Measurements from ENCODE around the gene PID1. TPM values are rescaled to one million over a fixed set of nuclear protein-coding genes. Genes with fewer than 3 reads are reported as not detected.

PID1 gene
- total RNA-seq, 2 experiments from 2014 or later, result not detected

DNA sequence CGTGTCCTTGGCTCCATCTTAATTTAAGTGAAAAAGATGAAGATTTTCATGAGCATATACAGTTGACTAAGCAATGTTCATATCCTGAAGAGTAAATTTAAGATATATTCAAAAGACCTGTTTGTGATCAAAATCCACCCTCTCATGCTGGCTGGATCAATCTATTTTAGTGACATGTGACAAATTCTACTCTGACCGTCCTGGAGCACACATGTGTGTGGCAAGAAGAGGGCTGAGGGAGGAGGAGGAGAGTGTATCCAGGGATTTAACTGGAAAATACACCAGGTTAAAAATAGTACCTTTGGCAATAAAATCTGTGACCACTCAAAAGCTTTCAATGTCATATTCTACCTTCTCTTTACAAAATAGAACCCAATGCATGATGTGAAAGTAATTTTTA lies 228.7 kb downstream of the PID1 start:
- ATAC-seq (no peak), DNase-seq (no peak)
- H3K4me1 Mint-ChIP-seq, result no peaks in the 10 kb centered on the region
- no peaks in the 10 kb centered on the region for H3K36me3 Mint-ChIP-seq
- CTCF ChIA-PET, result no interaction called here
- H3K9me3 Mint-ChIP-seq (ENCODE audit: low read depth), result no peaks in the 10 kb centered on the region
- no peak overlapping the region for H3K4me3 Mint-ChIP-seq
- H3K27ac Mint-ChIP-seq, result no peak overlapping the region
- no peaks in the 10 kb centered on the region for H3K27me3 Mint-ChIP-seq

DNA sequence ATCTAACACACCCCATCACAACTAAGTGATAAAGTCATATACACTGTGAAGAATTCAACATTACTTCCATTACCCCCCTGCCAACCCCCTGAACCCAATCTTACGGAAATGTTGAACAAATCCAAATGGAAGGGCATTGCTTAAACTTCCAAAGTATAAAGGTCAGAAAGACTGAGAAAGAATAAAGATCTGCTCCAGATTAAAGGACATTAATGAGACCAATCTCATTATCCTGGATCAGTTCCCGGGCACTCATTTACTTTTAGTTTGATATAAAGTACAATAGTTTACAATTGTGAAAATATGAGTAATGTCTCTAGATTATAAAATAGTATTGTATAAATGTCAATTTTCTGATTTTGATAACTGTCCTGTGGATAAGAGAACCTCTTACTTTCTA lies 229.4 kb downstream of the PID1 start:
- H3K36me3 Mint-ChIP-seq, result no peaks in the 10 kb centered on the region
- no peak for ATAC-seq
- no peaks in the 10 kb centered on the region for H3K9me3 Mint-ChIP-seq (ENCODE audit: low read depth)
- no peaks in the 10 kb centered on the region for H3K27me3 Mint-ChIP-seq
- DNase-seq, result no peak
- H3K27ac Mint-ChIP-seq, result no peak overlapping the region
- H3K4me1 Mint-ChIP-seq, result no peaks in the 10 kb centered on the region
- no peak overlapping the region for H3K4me3 Mint-ChIP-seq
- CTCF ChIA-PET, result no interaction called here

DNA sequence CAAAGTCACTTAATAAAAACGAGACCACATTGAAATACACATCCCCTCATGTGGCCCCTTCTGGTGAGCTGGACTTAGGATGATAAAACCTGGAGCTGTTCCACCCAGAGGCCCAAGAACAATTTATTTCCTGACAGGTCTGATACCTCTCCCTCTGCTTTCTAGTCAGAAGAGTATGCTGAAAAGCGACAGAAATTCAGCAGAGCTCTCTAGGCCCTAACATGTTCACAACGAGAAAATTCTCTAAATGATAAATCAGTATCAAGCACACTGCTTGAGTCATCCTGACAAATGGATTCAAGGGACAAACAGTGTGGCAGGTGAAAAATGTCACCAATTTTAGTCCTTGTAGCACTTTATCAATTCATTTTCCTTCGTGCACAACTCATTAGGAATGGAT lies 233.5 kb downstream of the PID1 start:
- H3K36me3 Mint-ChIP-seq, result no peaks in the 10 kb centered on the region
- H3K27ac Mint-ChIP-seq, result no peak overlapping the region
- no peaks in the 10 kb centered on the region for H3K9me3 Mint-ChIP-seq (ENCODE audit: low read depth)
- H3K27me3 Mint-ChIP-seq, result no peaks in the 10 kb centered on the region
- no peaks in the 10 kb centered on the region for H3K4me1 Mint-ChIP-seq
- CTCF ChIA-PET, result no interaction called here
- ATAC-seq (no peak), DNase-seq (no peak)
- no peak overlapping the region for H3K4me3 Mint-ChIP-seq

DNA sequence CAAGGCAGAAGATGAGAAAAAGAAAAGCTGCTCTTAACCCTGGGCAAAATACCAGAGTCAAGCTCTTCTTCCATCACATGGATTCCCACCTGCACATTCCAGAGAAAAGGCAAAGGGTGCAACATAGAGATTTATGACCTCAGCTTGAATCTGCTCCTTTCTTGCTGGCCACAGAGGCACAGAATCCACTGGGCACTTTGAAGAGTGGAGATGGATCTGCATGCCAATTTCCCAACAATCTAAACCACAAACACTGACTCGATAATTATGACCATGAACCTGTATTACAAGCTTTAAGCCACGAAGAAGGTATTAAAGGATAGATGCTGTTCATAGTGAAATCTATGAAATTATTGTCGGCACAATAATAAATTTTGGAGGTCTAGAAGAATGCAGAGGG lies 237.3 kb downstream of the PID1 start:
- no peak for DNase-seq
- Mint-ChIP-seq H3K27me3 (no peaks in the 10 kb centered on the region), H3K4me1 (no peaks in the 10 kb centered on the region), H3K27ac (no peak overlapping the region), H3K4me3 (no peak overlapping the region), H3K9me3 (ENCODE audit: low read depth) (peaks cover 3% of the 10 kb centered on the region), H3K36me3 (no peaks in the 10 kb centered on the region)
- ATAC-seq, result no peak
- CTCF ChIA-PET, result no interaction called here

DNA sequence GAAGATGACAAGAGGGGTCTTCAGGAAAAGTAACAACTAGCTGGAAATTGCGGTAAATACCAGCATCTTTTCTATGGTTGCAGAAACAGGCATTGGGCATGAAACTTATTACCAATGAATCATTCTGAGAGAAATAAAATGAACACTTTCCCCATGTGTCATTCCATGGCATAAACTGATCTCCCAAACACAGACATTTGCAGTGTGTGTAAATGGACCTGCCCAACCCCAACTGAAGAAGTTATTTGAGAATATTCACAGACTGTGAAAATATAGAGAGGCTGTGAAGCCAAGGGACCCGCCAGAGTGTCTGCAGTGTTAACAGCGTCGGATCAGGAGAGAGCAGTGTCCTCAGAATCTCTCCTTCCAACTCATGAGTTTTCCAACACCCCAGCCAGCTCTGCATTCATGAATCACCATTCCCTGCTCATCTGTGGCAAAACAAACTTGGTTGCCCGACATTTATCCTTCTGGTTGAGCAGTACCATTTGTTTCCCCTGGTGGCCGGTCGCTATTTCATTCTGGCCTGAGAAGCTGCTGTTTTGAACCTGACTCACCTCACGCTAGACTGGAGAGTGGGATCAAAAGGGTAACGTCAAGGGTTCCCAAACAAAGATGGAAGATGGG lies 238.4 kb downstream of the PID1 start:
- H3K27ac Mint-ChIP-seq, result no peak overlapping the region
- H3K36me3 Mint-ChIP-seq, result no peaks in the 10 kb centered on the region
- ATAC-seq, result no peak
- H3K4me1 Mint-ChIP-seq, result no peaks in the 10 kb centered on the region
- CTCF ChIA-PET, result no interaction called here
- H3K4me3 Mint-ChIP-seq, result no peak overlapping the region
- no peak for DNase-seq
- no peaks in the 10 kb centered on the region for H3K27me3 Mint-ChIP-seq
- H3K9me3 Mint-ChIP-seq (ENCODE audit: low read depth), result peaks cover 3% of the 10 kb centered on the region

DNA sequence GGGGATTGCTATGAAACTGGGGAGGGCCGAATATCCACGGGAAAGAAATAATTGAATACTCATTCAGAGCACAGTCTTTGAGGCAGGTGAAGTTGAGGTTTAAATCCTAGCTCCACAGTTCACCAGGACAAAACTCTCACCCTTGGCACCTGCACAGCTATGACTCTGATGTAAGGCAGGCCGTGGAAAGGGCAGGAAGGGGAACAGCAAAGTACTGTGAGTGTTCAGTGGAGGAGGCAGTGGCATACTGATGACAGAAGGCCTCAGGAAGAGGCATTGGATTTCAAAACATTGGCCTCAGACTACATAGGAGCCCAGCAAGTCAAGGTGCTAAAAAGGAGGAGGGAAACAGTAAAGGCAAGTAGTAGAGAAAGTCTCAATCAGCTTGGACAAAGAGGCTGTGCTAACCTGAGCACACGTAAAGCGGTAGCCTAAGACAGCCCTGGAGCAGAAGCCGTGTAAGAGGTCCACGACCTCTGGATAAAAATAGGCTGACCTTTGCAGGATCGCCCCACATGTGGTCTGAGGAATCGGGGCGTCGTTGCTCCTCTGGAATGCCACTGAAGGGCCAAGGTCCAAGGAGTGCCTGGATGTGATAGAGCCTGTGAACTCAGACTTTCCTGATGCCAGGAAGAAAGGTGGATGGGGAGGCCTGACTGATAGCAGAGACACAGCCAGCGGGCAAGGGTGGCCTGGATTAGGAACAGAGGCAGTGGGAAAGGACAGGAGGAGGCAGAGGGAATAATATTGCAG lies 243.6 kb downstream of the PID1 start:
- ATAC-seq, result no peak
- Mint-ChIP-seq H3K4me1 (no peaks in the 10 kb centered on the region), H3K27ac (no peak overlapping the region), H3K27me3 (no peaks in the 10 kb centered on the region), H3K4me3 (no peak overlapping the region), H3K36me3 (no peaks in the 10 kb centered on the region), H3K9me3 (ENCODE audit: low read depth) (peaks cover 7% of the 10 kb centered on the region)
- no peak for DNase-seq
- CTCF ChIA-PET, result no interaction called here

DNA sequence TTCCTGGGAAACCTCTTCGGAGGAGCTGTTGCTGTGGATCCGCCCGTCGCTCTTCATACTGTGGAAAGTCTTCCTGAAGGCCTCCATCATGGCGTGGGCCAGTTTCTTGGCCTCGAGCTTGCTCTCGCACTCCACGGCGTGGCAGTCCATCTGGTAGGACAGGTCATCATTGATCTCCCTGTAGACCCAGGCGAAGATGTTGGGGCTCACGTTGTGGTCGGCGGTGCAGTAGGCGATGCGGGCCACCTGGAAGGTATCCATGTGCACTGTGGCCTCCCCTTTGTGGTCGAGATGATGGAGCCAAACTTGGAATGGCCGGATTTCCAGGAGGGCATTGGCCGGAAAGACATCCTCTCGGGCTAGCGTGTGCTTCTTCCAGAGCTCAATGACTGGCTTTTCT lies 245.4 kb downstream of the PID1 start:
- Mint-ChIP-seq H3K4me3 (no peak overlapping the region), H3K4me1 (no peaks in the 10 kb centered on the region), H3K27ac (no peak overlapping the region), H3K9me3 (ENCODE audit: low read depth) (peaks cover 7% of the 10 kb centered on the region), H3K27me3 (no peaks in the 10 kb centered on the region), H3K36me3 (no peaks in the 10 kb centered on the region)
- CTCF ChIA-PET, result no interaction called here
- ATAC-seq (no peak), DNase-seq (no peak)

DNA sequence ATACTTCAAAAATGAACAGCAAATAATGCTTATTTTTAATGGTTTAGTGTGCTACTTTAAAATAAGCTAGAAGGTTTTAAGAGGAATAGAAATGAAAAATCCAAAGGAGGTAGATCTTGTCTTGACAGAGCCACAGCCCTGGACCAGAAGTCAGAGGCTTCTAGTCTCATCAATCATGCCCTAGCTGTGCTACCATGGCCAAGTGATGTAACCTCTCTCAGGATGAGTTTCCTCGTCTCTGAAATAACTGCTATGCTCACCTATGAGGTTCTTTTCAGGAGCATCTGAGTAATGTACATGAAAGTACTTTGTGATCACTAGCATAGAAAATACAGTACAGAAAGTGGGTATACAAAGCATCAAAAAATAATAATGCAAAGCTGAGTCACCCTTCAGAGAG lies 248.4 kb downstream of the PID1 start:
- ATAC-seq (no peak), DNase-seq (no peak)
- CTCF ChIA-PET, result no interaction called here
- Mint-ChIP-seq H3K27ac (no peak overlapping the region), H3K36me3 (no peaks in the 10 kb centered on the region), H3K9me3 (ENCODE audit: low read depth) (peaks cover 3% of the 10 kb centered on the region), H3K4me3 (no peak overlapping the region), H3K27me3 (no peaks in the 10 kb centered on the region), H3K4me1 (no peaks in the 10 kb centered on the region)

DNA sequence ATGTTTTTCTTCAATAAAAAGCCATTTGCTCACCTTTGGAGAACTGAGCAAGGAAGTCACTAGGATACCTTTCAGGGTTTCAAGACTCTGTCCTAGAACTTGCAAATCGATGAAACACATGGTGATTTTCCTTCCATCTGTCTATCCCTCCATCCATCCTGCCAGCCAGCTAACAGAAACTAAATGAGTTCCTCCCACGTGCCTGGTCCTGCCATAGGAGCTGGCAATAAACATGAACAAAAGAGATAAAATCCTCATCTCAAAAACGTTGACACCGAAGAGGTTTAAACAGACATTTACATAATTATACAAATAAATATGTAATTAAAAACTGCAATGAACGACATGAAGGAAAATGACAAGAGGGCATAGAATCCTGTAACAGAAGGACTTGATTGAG lies 249.0 kb downstream of the PID1 start:
- CTCF ChIA-PET, result no interaction called here
- Mint-ChIP-seq H3K9me3 (ENCODE audit: low read depth) (no peaks in the 10 kb centered on the region), H3K4me3 (no peak overlapping the region), H3K36me3 (no peaks in the 10 kb centered on the region), H3K27me3 (no peaks in the 10 kb centered on the region), H3K27ac (no peak overlapping the region), H3K4me1 (no peaks in the 10 kb centered on the region)
- ATAC-seq, result no peak
- no peak for DNase-seq

DNA sequence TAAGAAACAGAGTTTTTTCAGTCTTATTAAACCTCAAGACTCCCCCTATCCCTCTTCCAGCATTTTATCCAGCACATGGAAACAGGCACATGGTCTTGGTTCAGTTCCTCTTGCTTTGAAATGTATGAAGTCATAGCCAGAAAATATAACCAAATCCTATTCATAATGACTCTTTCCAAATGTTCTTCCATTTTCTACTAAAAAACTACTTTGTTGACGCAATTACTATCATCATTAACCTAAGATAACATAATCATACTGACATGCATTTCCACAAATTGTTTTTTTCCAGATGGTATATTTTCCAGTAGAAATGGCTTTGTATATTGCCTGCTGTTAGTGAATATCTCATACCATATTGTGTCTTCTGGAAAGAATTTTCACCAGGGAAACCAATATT lies 261.3 kb downstream of the PID1 start:
- no peak overlapping the region for H3K27ac Mint-ChIP-seq
- H3K4me1 Mint-ChIP-seq, result no peaks in the 10 kb centered on the region
- no peak overlapping the region for H3K4me3 Mint-ChIP-seq
- CTCF ChIA-PET, result no interaction called here
- ATAC-seq (no peak), DNase-seq (no peak)
- H3K27me3 Mint-ChIP-seq, result no peaks in the 10 kb centered on the region
- peaks cover 2% of the 10 kb centered on the region for H3K9me3 Mint-ChIP-seq (ENCODE audit: low read depth)
- no peaks in the 10 kb centered on the region for H3K36me3 Mint-ChIP-seq

DNA sequence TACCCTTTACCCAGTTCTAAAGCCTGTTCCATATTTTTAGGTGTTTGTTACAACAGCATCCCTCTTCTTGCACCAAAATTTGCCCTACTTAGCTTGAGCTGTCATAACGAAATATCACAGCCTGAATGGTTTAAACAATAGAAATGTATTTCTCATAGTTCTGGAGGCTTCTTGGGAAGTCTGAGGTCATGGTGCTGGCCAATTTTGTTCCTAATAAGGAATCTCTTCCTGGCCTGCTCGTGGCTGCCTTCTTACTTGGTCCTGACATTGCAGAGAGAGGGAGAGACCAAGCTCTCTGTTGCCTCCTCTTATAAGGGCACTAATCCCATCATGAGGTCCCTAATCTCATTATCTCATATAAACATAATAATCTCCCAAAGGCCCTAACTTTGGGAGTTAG lies 267.8 kb downstream of the PID1 start:
- peaks cover 1% of the 10 kb centered on the region for H3K36me3 Mint-ChIP-seq
- H3K27me3 Mint-ChIP-seq, result no peaks in the 10 kb centered on the region
- H3K27ac Mint-ChIP-seq, result no peak overlapping the region
- peaks cover 14% of the 10 kb centered on the region for H3K9me3 Mint-ChIP-seq (ENCODE audit: low read depth)
- DNase-seq, result no peak
- H3K4me1 Mint-ChIP-seq, result no peaks in the 10 kb centered on the region
- ATAC-seq, result no peak
- CTCF ChIA-PET, result no interaction called here
- H3K4me3 Mint-ChIP-seq, result no peak overlapping the region

DNA sequence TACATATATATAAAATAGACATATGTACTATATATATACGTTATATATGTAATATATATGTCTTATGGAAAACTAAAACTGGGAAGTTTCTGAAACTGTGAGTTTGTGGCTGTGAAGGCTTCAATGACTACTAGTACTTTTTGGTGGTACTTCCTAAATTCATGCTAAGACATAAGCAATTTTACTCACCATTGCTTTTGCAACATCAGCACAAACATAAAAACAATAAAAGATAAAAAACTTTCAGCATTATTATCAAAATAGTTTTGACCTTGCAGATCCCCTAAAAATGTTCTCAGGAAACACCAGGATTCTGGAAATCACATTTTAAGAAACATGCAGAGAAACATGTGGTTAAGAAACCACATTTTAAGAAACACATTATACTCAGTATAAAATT lies 269.9 kb downstream of the PID1 start:
- ATAC-seq (no peak), DNase-seq (no peak)
- Mint-ChIP-seq H3K27me3 (no peaks in the 10 kb centered on the region), H3K4me3 (no peak overlapping the region), H3K4me1 (no peaks in the 10 kb centered on the region), H3K36me3 (peaks cover 1% of the 10 kb centered on the region), H3K27ac (no peak overlapping the region), H3K9me3 (ENCODE audit: low read depth) (peaks cover 14% of the 10 kb centered on the region)
- CTCF ChIA-PET, result no interaction called here

DNA sequence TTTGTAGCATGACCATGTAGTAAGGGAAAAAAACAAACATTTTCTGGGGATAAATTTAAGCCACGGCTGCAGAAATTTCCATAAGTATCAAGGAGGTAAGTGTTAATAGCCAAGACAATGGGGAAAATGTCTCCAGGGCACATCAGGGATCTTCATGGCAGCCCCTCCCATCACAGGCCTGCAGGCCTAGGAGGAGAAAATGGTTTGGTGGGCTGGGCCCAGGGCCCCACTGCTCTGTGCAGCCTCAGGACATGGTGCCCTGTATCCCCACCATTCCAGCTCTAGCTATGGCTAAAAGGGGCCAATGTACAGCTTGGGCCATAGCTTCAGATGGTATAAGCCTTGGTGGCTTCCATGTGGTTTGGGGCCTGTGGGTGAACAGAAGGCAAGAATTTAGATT lies 271.8 kb downstream of the PID1 start:
- H3K4me3 Mint-ChIP-seq, result no peak overlapping the region
- H3K9me3 Mint-ChIP-seq (ENCODE audit: low read depth), result peaks cover 14% of the 10 kb centered on the region
- H3K36me3 Mint-ChIP-seq, result peaks cover 1% of the 10 kb centered on the region
- DNase-seq, result no peak
- ATAC-seq, result no peak
- no peaks in the 10 kb centered on the region for H3K27me3 Mint-ChIP-seq
- H3K4me1 Mint-ChIP-seq, result no peaks in the 10 kb centered on the region
- no peak overlapping the region for H3K27ac Mint-ChIP-seq
- CTCF ChIA-PET, result no interaction called here

DNA sequence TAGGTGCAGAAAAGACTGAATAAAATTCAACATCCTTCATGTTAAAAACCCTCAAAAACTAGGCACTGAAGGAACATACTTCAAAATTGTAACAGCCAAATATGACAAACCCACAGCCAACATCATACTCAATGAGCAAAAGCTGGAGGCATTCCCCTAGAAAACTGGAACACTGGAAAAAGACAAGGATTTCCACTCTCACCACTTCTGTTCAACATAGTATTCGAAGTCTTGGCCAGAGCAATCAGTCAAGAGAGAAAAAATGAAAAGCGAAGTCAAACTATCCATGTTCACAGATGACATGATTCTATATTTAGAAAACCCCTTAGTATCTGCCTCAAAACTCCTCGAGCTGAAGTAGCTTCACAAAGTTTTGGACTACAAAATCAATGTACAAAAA lies 282.3 kb downstream of the PID1 start:
- Mint-ChIP-seq H3K9me3 (ENCODE audit: low read depth) (peaks cover 2% of the 10 kb centered on the region), H3K27ac (no peak overlapping the region), H3K4me1 (no peaks in the 10 kb centered on the region), H3K36me3 (no peaks in the 10 kb centered on the region), H3K4me3 (no peak overlapping the region), H3K27me3 (no peaks in the 10 kb centered on the region)
- CTCF ChIA-PET, result no interaction called here
- no peak for DNase-seq
- ATAC-seq, result no peak
